ENCODE results near the gene SCGN. TPM values are rescaled to one million over a fixed set of nuclear protein-coding genes. Genes with fewer than 3 reads are reported as not detected.

SCGN gene
- total RNA-seq, 1 donor from 2014 or later = 47.1 TPM

DNA sequence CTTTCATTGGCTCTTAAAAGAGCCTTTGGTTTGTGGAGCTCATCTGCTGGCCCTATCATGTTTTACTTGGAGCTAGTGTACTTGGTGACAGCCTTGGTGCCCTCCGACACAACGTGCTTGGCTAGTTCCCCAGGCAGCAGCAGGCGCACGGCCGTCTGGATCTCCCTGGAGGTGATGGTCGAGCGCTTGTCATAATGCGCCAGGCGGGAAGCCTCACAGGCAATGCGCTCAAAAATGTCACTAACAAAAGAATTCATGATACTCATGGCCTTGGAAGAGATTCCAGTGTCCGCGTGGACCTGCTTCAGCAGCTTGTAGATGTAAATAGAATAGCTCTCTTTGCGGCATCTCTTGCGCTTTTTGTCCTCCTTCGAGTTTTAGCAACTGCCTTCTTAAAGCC lies 79.7 kb downstream of the SCGN start:
- peaks cover 12% of the 10 kb centered on the region for H3K27me3 Mint-ChIP-seq
- no peak overlapping the region for H3K4me3 Mint-ChIP-seq
- H3K9me3 Mint-ChIP-seq = no peaks in the 10 kb centered on the region
- no peaks in the 10 kb centered on the region for H3K36me3 Mint-ChIP-seq
- no peaks in the 10 kb centered on the region for H3K4me1 Mint-ChIP-seq (ENCODE audit: unreplicated experiment)
- DNase-seq (ENCODE audit: extremely low spot score, unreplicated experiment) = no peak
- TF ChIP-seq, protein P1, sequence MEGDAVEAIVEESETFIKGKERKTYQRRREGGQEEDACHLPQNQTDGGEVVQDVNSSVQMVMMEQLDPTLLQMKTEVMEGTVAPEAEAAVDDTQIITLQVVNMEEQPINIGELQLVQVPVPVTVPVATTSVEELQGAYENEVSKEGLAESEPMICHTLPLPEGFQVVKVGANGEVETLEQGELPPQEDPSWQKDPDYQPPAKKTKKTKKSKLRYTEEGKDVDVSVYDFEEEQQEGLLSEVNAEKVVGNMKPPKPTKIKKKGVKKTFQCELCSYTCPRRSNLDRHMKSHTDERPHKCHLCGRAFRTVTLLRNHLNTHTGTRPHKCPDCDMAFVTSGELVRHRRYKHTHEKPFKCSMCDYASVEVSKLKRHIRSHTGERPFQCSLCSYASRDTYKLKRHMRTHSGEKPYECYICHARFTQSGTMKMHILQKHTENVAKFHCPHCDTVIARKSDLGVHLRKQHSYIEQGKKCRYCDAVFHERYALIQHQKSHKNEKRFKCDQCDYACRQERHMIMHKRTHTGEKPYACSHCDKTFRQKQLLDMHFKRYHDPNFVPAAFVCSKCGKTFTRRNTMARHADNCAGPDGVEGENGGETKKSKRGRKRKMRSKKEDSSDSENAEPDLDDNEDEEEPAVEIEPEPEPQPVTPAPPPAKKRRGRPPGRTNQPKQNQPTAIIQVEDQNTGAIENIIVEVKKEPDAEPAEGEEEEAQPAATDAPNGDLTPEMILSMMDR (conservative IDR thresholded peaks at IDR 0.05) = no peak
- no peak overlapping the region for H3K27ac Mint-ChIP-seq

DNA sequence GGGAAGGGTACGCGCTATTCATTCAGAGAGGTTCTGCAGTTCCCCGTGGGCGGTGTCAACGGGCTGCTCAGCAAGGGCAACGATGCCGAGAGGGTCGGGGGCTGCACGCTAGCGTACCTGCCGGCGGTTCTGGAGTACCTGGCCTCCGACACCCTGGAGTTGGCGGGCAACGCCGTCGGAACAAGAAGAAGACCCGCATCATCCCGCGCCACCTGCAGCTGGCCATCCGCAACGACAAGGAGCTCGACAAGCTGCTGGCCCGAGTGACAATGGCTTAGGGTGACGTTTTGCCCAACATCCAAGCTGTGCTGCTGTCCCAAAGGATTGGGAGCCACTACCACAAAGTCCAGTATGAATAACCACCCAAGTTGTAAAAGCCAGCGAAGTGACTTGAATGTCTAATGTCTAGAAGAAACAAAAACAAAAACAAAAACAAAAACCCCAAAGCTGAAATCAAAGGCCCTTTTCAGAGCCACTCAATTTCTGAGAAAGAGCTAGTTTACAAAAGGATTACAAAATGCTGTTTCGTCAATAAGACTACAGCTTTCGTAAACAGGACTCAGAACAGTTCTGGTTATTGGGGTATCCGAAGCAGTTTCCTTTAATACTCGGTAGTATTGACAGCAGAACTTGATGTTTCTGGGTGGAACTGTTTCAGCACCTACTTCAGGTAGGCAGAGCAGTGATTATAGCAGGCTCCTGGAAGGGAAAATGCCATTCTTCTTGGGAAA lies 80.6 kb downstream of the SCGN start:
- TF ChIP-seq, protein P1 (conservative IDR thresholded peaks at IDR 0.05) = no peak
- no peak overlapping the region for H3K27ac Mint-ChIP-seq
- H3K27me3 Mint-ChIP-seq = peaks cover 12% of the 10 kb centered on the region
- H3K36me3 Mint-ChIP-seq = no peaks in the 10 kb centered on the region
- DNase-seq (ENCODE audit: extremely low spot score, unreplicated experiment) = no peak
- no peaks in the 10 kb centered on the region for H3K4me1 Mint-ChIP-seq (ENCODE audit: unreplicated experiment)
- H3K4me3 Mint-ChIP-seq = no peak overlapping the region
- H3K9me3 Mint-ChIP-seq = no peaks in the 10 kb centered on the region

DNA sequence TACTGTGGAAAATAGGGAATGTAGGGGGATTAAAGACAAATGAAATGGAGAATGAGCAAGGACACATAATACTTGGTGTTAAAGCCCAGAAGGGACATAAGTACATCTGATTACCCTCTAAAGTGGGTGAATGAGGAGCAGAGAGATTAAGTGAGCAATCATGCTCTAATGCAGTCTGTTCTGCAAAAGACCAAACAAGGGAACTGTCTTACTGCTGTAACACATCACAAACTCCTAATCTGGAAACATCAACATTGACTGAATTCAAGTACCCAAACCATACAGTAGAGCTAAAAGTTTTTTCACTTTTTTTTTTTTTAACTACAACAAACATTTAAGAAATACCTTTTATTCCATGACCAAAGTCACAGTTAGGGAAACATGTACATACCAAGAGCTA lies 83.2 kb downstream of the SCGN start:
- no peaks in the 10 kb centered on the region for H3K9me3 Mint-ChIP-seq
- no peak for DNase-seq (ENCODE audit: extremely low spot score, unreplicated experiment)
- no peak overlapping the region for H3K27ac Mint-ChIP-seq
- H3K27me3 Mint-ChIP-seq = peaks cover 9% of the 10 kb centered on the region
- H3K4me3 Mint-ChIP-seq = no peak overlapping the region
- H3K36me3 Mint-ChIP-seq = no peaks in the 10 kb centered on the region
- H3K4me1 Mint-ChIP-seq (ENCODE audit: unreplicated experiment) = no peaks in the 10 kb centered on the region
- TF ChIP-seq, protein P1 (conservative IDR thresholded peaks at IDR 0.05) = no peak

DNA sequence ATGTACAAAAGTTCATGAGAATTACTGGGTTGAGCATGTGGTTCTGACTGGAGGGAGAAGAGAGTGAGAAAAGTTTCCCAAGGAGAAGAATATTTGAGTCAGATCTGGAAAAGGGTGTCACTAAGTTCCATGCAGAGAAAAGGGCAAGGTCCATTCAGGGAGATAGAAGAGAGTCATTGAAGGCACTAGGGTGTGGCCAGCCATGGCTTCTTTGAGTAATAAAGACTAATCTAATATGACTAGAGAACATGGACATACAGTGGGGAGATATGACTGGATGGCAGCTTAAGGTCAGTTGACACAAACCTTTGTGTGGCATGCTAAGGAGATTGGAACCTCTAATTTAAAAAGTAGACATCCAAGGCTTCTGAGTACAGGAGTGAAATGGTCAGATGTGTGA lies 91.9 kb downstream of the SCGN start:
- TF ChIP-seq, protein P1 (conservative IDR thresholded peaks at IDR 0.05) = no peak
- no peak for DNase-seq (ENCODE audit: extremely low spot score, unreplicated experiment)
- Mint-ChIP-seq H3K27ac (no peak overlapping the region), H3K36me3 (no peaks in the 10 kb centered on the region), H3K4me3 (no peak overlapping the region), H3K9me3 (no peaks in the 10 kb centered on the region), H3K4me1 (ENCODE audit: unreplicated experiment) (no peaks in the 10 kb centered on the region), H3K27me3 (no peaks in the 10 kb centered on the region)

DNA sequence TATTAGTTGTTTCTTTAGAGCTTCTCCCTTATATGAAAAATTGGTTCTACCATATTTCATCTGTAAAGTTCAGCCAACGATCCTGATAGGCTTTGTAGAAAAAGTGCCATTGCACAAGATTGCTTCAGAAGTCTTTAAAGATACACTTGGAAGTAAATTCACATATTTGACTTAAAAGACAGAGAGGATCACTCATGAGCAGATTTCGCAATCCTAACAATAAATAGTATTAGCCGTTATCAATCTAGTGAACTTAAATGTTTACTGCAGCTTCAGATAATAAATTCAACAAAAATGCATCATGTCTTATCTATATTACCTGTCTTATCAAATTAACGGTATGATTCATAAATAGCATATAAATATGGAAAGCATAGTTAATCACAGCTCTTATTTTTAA lies 93.8 kb downstream of the SCGN start:
- no peaks in the 10 kb centered on the region for H3K4me1 Mint-ChIP-seq (ENCODE audit: unreplicated experiment)
- no peaks in the 10 kb centered on the region for H3K27me3 Mint-ChIP-seq
- H3K27ac Mint-ChIP-seq = no peak overlapping the region
- no peaks in the 10 kb centered on the region for H3K9me3 Mint-ChIP-seq
- TF ChIP-seq, protein P1 (conservative IDR thresholded peaks at IDR 0.05) = no peak
- H3K4me3 Mint-ChIP-seq = no peak overlapping the region
- no peaks in the 10 kb centered on the region for H3K36me3 Mint-ChIP-seq
- DNase-seq (ENCODE audit: extremely low spot score, unreplicated experiment) = no peak

All from type B pancreatic cell (in vitro differentiated cells).